HepG2 (cell line): ENCODE data around the gene KRTAP20-4. TPM values are rescaled to one million over a fixed set of nuclear protein-coding genes. Genes with fewer than 3 reads are reported as not detected.

Source experiments
- ATAC-seq: fragments of 200-7000 bp; cut with Tn5 transposase; 3 replicates; pipeline ENCODE4 v1.9.1; 2020; ENCODE audit warnings: mild to moderate bottlenecking, moderate library complexity
- BruUV-seq: library from RNA; stranded (reverse); fragments of 400-500 nt; replicated peaks from 2 replicates; lab custom pipeline; 2021; lab: Mats Ljungman, UMichigan
- CTCF ChIA-PET: fragments of 300-600 bp; formaldehyde crosslinking; extraction: SDS; loops from one replicate; lab custom pipeline; 2021; ENCODE audit warnings: low total read pairs, inconsistent platforms, low intra/inter-chr PET ratio; lab: Yijun Ruan, JAX
- POLR2A ChIA-PET: fragments of 350-600 bp; sonication (Branson Sonifier 250); formaldehyde crosslinking; loops from one replicate; lab custom pipeline; 2020; ENCODE audit warnings: antibody characterized with exemption, inconsistent platforms; lab: Yijun Ruan, JAX
- DNase-seq: peaks from one replicate; pipeline ENCODE4 v3.0.0-alpha.2; 2015; ENCODE audit warnings: low spot score
- FAIRE-seq: peaks from 3 replicates; lab custom pipeline; 2011; peaks lifted over from hg19 to GRCh38; lab: Jason Lieb, UNC
- H2AFZ ChIP-seq: one replicate; pipeline ENCODE4 v1.6.1; 2011; ENCODE audit warnings: low read length, inconsistent platforms
- H3K27ac ChIP-seq: fragments of 300-600 bp; 3 replicates; pipeline ENCODE4 v1.8.0; 2011; ENCODE audit warnings: mixed run types, mild to moderate bottlenecking, mixed read lengths, low read length, inconsistent platforms; ENCODE audit not compliant: insufficient read depth; ENCODE audit errors: extremely low read length
- H3K27me3 ChIP-seq, 2 experiments: fragments of 200-600 bp in 1 of 2; 2 replicates in 1 of 2; 3 replicates in 1 of 2; pipeline versions ENCODE4 v1.6.0 to v1.8.0; 2011; ENCODE audit warnings: low read length in 2 of 2, mild to moderate bottlenecking in 2 of 2, moderate library complexity in 2 of 2, inconsistent platforms in 1 of 2; ENCODE audit not compliant: insufficient read depth in 2 of 2, control insufficient read depth in 1 of 2
- H3K36me3 ChIP-seq, 2 experiments: fragments of 200-600 bp in 1 of 2; replicated peaks in 1 of 2; 2 replicates in 1 of 2; 3 replicates in 1 of 2; pipeline versions ENCODE4 v1.5.1 to v1.8.0; 2011; ENCODE audit warnings: low read length in 2 of 2, inconsistent platforms in 1 of 2; ENCODE audit not compliant: insufficient read depth in 2 of 2, control insufficient read depth in 1 of 2
- H3K4me1 ChIP-seq: 2 replicates; pipeline ENCODE4 v1.5.1; 2012; ENCODE audit warnings: low read length, inconsistent platforms; ENCODE audit not compliant: insufficient read depth
- H3K4me2 ChIP-seq: 2 replicates; pipeline ENCODE4 v1.6.0; 2011; ENCODE audit warnings: low read depth, low read length, inconsistent platforms
- H3K4me3 ChIP-seq, 3 experiments: fragments of 200-600 bp in 1 of 3; sonication (generic), shearing (Covaris generic) in 1 of 3; replicated peaks in 1 of 3; 2 replicates each; pipeline ENCODE4 v1.5.1; 2011 to 2016; ENCODE audit warnings: low read length in 3 of 3, inconsistent platforms in 2 of 3, low read depth in 2 of 3, mild to moderate bottlenecking in 2 of 3, control low read depth in 1 of 3, mixed read lengths in 1 of 3; ENCODE audit not compliant: insufficient read depth in 1 of 3
- H3K79me2 ChIP-seq: one replicate; pipeline ENCODE4 v1.6.1; 2011; ENCODE audit warnings: low read length, inconsistent platforms; ENCODE audit not compliant: insufficient read depth
- H3K9ac ChIP-seq: 2 replicates; pipeline ENCODE4 v1.6.0; 2011; ENCODE audit warnings: mild to moderate bottlenecking, low read depth, low read length, inconsistent platforms; ENCODE audit not compliant: insufficient read depth
- H3K9me3 ChIP-seq: 2 replicates; pipeline ENCODE4 v1.5.1; 2012; ENCODE audit warnings: mild to moderate bottlenecking, low read length
- H4K20me1 ChIP-seq: 2 replicates; pipeline ENCODE4 v1.6.0; 2011; ENCODE audit warnings: inconsistent platforms, mild to moderate bottlenecking, low read length, moderate library complexity; ENCODE audit not compliant: insufficient read depth
- ADNP ChIP-seq: sonication (generic); formaldehyde crosslinking; IDR thresholded peaks from 2 replicates; pipeline ENCODE4 v1.4.0; 2020; ENCODE audit warnings: missing genetic modification reagents
- ATM ChIP-seq: fragments of 450-650 bp; IDR thresholded peaks from 2 replicates; pipeline ENCODE4 v1.7.1; 2017; ENCODE audit warnings: mild to moderate bottlenecking, borderline replicate concordance
- GLMP ChIP-seq: sonication (generic); formaldehyde crosslinking; IDR thresholded peaks from 2 replicates; pipeline ENCODE4 v1.9.0; 2021; ENCODE audit warnings: missing genetic modification reagents, mild to moderate bottlenecking, borderline replicate concordance
- KDM6A ChIP-seq: IDR thresholded peaks from 2 replicates; pipeline ENCODE4 v1.6.1; 2016; ENCODE audit warnings: low read depth
- KLF6 ChIP-seq: IDR thresholded peaks from 2 replicates; pipeline ENCODE4 v1.8.0; 2016; ENCODE audit warnings: missing biosample characterization, missing genetic modification reagents
- MAFG ChIP-seq: sonication (generic); formaldehyde crosslinking; IDR thresholded peaks from 2 replicates; pipeline ENCODE4 v1.5.1; 2020; ENCODE audit warnings: mild to moderate bottlenecking, missing genetic modification reagents
- MZF1 ChIP-seq: sonication (generic); formaldehyde crosslinking; IDR thresholded peaks from 2 replicates; pipeline ENCODE4 v1.8.1; 2023; ENCODE audit warnings: mild to moderate bottlenecking, missing genetic modification reagents, borderline replicate concordance
- NCOA1 ChIP-seq: sonication (generic); formaldehyde crosslinking; IDR thresholded peaks from 2 replicates; pipeline ENCODE4 v1.9.0; 2021; ENCODE audit warnings: missing genetic modification reagents
- RARG ChIP-seq: sonication (generic); formaldehyde crosslinking; IDR thresholded peaks from 2 replicates; pipeline ENCODE4 v1.4.0; 2020; ENCODE audit warnings: low read depth, mild to moderate bottlenecking, missing genetic modification reagents
- SALL2 ChIP-seq: sonication (generic); formaldehyde crosslinking; IDR thresholded peaks from 2 replicates; pipeline ENCODE4 v1.8.1; 2023; ENCODE audit warnings: mild to moderate bottlenecking, missing genetic modification reagents, inconsistent platforms
- XBP1 ChIP-seq: sonication (generic); formaldehyde crosslinking; IDR thresholded peaks from 2 replicates; pipeline ENCODE4 v1.5.0; 2020; ENCODE audit warnings: missing genetic modification reagents
- ZNF354B ChIP-seq: sonication (generic); formaldehyde crosslinking; IDR thresholded peaks from 2 replicates; pipeline ENCODE4 v1.8.0; 2022; ENCODE audit warnings: mild to moderate bottlenecking, missing genetic modification reagents
- WGBS: methylation state at CpG from one replicate; pipeline ENCODE4 v1.1.6; 2017; ENCODE audit warnings: low lambda C conversion rate; 5-methylcytosine and 5-hydroxymethylcytosine counted together
- in situ Hi-C: cut with HindIII; loops from 2 replicates; pipeline ENCODE4 v1.10.0; 2017; ENCODE audit warnings: low pct_unique_long_range_greater_than_20kb; ENCODE audit not compliant: extremely low pct_ligation_motif_present
- intact Hi-C: fragments of 100-400 bp; cut with micrococcal nuclease; formaldehyde crosslinking; loops from one replicate; pipeline ENCODE4 v1.10.0; 2022; ENCODE audit not compliant: unreplicated experiment
- polyA plus RNA-seq, 8 experiments: library from polyadenylated mRNA; depleted of rRNA in 3 of 8; stranded (reverse) in 7 of 8; unstranded in 1 of 8; fragments of >200 nt; fragmentation: Illumina TruSeq in 4 of 8; extraction: Trizol in 4 of 8; gene quantifications; 2 replicates each; pipeline versions ENCODE4 v1.2.1 to v1.2.3, GENCODE V29; 2011 to 2016; ENCODE audit warnings: low read depth in 4 of 8, missing spikeins in 1 of 8, mixed read lengths in 1 of 8; ENCODE audit not compliant: insufficient read depth in 1 of 8
- total RNA-seq, 5 experiments: library from RNA; depleted of rRNA; stranded (reverse); fragments of >200 nt; fragmentation: Illumina TruSeq; extraction: Trizol; gene quantifications; 2 replicates each; pipeline ENCODE4 v1.2.3, GENCODE V29; 2016; ENCODE audit warnings: low read depth in 1 of 5

Gene KRTAP20-4
- total and polyA plus RNA-seq, 2 of the 13 experiments (the other 11 are each of a cell fraction or from before 2014, with no cell fraction given) = not detected

- H3K4me1 ChIP-seq = no peaks in the 10 kb centered on the region
- in situ Hi-C loops (no loop called here), intact Hi-C loops (no loop called here)
- H3K9ac ChIP-seq = no peak overlapping the region
- DNase-seq (no peak), FAIRE-seq (no peak), ATAC-seq (no peak)
- H3K79me2 ChIP-seq = no peaks in the 10 kb centered on the region
- 0% methylated on average over 1 of the region's 1 CpG for WGBS
- ChIA-PET CTCF (no interaction called here), POLR2A (no interaction called here)
- H3K9me3 ChIP-seq = peaks cover 85% of the 10 kb centered on the region
- no peak overlapping the region for H2AFZ ChIP-seq
- H3K27me3 ChIP-seq = no peaks in the 10 kb centered on the region
- H3K4me2 ChIP-seq = no peak overlapping the region
- no peak overlapping the region for H3K4me3 ChIP-seq
- H4K20me1 ChIP-seq = no peaks in the 10 kb centered on the region
- TF ChIP-seq ZNF354B (CRISPR knock-in tag) = no peak
- no peak for TF ChIP-seq NCOA1
- TF ChIP-seq MAFG (CRISPR knock-in tag) = no peak
- no peak for TF ChIP-seq KLF6
- no peak for TF ChIP-seq MZF1 (CRISPR knock-in tag)
- no peak for TF ChIP-seq KDM6A (CRISPR knock-in tag)
- no peak for TF ChIP-seq RARG (CRISPR knock-in tag)
- TF ChIP-seq GLMP (CRISPR knock-in tag) = no peak
- no peak for TF ChIP-seq ADNP
- no peak for TF ChIP-seq SALL2 (CRISPR knock-in tag)
- TF ChIP-seq ATM = no peak
- no peak for TF ChIP-seq XBP1 (CRISPR knock-in tag)
- no TSS peak for BruUV-seq
- no peak overlapping the region for H3K27ac ChIP-seq
- no peaks in the 10 kb centered on the region for H3K36me3 ChIP-seq
Measured at GRCh38 chr21:30579346-30579745, 41.1 kb upstream of the KRTAP20-4 start.
